ENCODE data around the gene GCLC. TPM values are rescaled to one million over a fixed set of nuclear protein-coding genes. Genes with fewer than 3 reads are reported as not detected.

Gene GCLC
- total RNA-seq, 2 donors from 2014 or later = 77.1 to 81.2 TPM

DNA sequence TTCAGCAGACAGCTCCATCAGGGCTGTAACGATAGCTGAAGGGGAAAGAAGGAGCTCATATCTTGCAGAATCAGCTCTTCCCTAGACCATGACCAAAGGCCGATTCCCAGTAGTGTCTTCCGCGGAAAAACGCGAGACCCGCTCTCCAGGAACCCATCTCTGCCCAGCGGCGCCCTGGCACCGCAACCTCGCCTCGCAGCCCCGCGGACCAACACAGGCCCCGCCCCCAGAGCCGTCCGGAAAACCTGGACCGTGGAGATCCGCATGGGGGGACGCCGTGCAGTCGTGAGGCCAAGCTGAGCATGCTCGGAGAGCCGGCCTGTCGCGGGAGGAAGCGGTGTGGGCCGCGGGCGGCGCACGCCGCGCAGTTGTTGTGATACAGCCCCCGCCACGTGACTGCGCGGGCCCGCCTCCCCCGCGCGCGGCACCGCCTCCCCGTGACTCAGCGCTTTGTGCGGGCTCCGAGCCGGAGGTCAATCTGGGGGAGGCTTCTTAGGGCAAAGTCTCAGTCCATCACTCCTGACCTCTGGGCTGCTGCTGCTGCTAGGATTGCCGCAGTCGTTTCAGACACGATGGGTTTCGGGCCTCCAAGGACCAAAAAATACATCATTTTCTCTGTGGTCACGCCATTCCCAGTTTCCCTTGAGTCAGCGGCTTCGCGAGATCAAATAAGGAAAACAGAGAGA, 3.1 kb upstream of the GCLC start:
- no peaks in the 10 kb centered on the region for H3K27me3 ChIP-seq (replicated peaks; ENCODE audit: insufficient read depth)
- no peaks in the 10 kb centered on the region for H3K9me3 ChIP-seq
- under 1% methylated on average over 30 of the region's 57 CpGs for WGBS
- H3K27ac ChIP-seq = peak overlapping the region; percentile 88 to 90
- DNase-seq (ENCODE audit: low spot score) = peak; percentile 97
- intact Hi-C loops (cut with DNase I) = loop anchor here (10.0 kb wide), 1 partner anchor 247 kb away; the partner anchor contains the start of gene LRRC1
- H3K36me3 ChIP-seq = no peaks in the 10 kb centered on the region
- H3K4me3 ChIP-seq = peak overlapping the region; percentile 45 to 62
- peaks cover 4% of the 10 kb centered on the region for H3K4me1 ChIP-seq (replicated peaks)
- TF ChIP-seq, protein P1, sequence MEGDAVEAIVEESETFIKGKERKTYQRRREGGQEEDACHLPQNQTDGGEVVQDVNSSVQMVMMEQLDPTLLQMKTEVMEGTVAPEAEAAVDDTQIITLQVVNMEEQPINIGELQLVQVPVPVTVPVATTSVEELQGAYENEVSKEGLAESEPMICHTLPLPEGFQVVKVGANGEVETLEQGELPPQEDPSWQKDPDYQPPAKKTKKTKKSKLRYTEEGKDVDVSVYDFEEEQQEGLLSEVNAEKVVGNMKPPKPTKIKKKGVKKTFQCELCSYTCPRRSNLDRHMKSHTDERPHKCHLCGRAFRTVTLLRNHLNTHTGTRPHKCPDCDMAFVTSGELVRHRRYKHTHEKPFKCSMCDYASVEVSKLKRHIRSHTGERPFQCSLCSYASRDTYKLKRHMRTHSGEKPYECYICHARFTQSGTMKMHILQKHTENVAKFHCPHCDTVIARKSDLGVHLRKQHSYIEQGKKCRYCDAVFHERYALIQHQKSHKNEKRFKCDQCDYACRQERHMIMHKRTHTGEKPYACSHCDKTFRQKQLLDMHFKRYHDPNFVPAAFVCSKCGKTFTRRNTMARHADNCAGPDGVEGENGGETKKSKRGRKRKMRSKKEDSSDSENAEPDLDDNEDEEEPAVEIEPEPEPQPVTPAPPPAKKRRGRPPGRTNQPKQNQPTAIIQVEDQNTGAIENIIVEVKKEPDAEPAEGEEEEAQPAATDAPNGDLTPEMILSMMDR (IDR thresholded peaks at IDR 0.05) = peak in 3 of 4 experiments; percentile 10 to 42 (median 38)
- TF ChIP-seq POLR2AphosphoS5 (IDR thresholded peaks at IDR 0.05) (peak; percentile 93), POLR2A (IDR thresholded peaks at IDR 0.05) (peak; percentile 65)

DNA sequence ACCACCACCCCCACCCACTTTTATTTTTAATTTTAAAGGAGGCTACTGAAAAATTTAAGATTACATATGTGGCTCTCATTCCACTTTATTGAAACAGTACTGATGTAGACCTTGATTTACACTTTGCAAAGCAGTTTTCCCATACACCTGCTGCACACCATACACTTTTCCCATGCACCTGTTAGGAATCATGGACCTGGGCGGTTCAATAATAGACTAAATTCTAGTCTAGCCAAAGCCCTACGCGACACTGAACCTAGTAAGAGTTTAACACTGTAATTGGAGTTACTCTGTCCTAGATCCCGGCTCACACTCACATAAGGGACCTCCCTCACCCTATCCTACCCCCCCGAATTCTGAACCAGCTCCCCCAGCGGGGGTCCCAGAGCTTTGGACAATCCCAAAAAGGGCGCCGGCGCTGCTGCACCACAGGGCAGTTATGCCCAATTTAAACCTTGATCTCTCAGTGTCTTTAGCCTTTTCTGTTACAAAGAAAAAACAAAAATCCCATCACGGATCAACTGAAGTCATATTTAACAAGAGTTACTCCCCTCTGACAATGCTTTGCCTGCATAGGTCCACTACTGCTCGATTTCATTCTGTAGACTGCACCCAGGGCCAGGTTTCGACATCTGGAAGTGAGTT, 2.4 kb upstream of the GCLC start:
- intact Hi-C loops (cut with DNase I) = loop anchor here (10.0 kb wide), 1 partner anchor 248 kb away; the partner anchor contains the start of gene LRRC1
- Histone ChIP-seq H3K4me1 (replicated peaks) (peaks cover 4% of the 10 kb centered on the region), H3K4me3 (peak overlapping the region; percentile 45 to 62), H3K27me3 (replicated peaks; ENCODE audit: insufficient read depth) (no peaks in the 10 kb centered on the region), H3K36me3 (no peaks in the 10 kb centered on the region), H3K27ac (peak overlapping the region; percentile 88 to 90), H3K9me3 (no peaks in the 10 kb centered on the region)
- TF ChIP-seq POLR2AphosphoS5 (IDR thresholded peaks at IDR 0.05) = no peak
- TF ChIP-seq, protein P1 (IDR thresholded peaks at IDR 0.05) = no peak
- no peak for TF ChIP-seq POLR2A (IDR thresholded peaks at IDR 0.05)
- DNase-seq (ENCODE audit: low spot score) = no peak
- 5% methylated on average over 12 of the region's 12 CpGs for WGBS

GRCh38 chr6:53546281-53546680, 1.4 kb upstream of the GCLC start:
- no peak for TF ChIP-seq POLR2AphosphoS5 (IDR thresholded peaks at IDR 0.05)
- TF ChIP-seq, protein P1 (IDR thresholded peaks at IDR 0.05) = no peak
- no peak for TF ChIP-seq POLR2A (IDR thresholded peaks at IDR 0.05)
- no peak for DNase-seq (ENCODE audit: low spot score)
- WGBS = 71% methylated on average over 2 of the region's 2 CpGs
- Histone ChIP-seq H3K36me3 (no peaks in the 10 kb centered on the region), H3K27me3 (replicated peaks; ENCODE audit: insufficient read depth) (no peaks in the 10 kb centered on the region), H3K9me3 (no peaks in the 10 kb centered on the region), H3K27ac (no peak overlapping the region), H3K4me3 (no peak overlapping the region), H3K4me1 (replicated peaks) (peaks cover 4% of the 10 kb centered on the region)
- intact Hi-C loops (cut with DNase I) = loop anchor here (10.0 kb wide), 1 partner anchor 249 kb away; the partner anchor contains the start of gene LRRC1

- H3K27me3 ChIP-seq (replicated peaks; ENCODE audit: insufficient read depth) = no peaks in the 10 kb centered on the region
- no peaks in the 10 kb centered on the region for H3K9me3 ChIP-seq
- H3K36me3 ChIP-seq = no peaks in the 10 kb centered on the region
- peak overlapping the region; percentile 79 to 95 for H3K4me3 ChIP-seq
- DNase-seq (ENCODE audit: low spot score) = peak; percentile 25
- WGBS = under 1% methylated on average over 24 of the region's 24 CpGs
- peak overlapping the region; percentile 92 to 97 for H3K27ac ChIP-seq
- TF ChIP-seq POLR2AphosphoS5 (IDR thresholded peaks at IDR 0.05) (no peak), POLR2A (IDR thresholded peaks at IDR 0.05) (no peak)
- TF ChIP-seq, protein P1 (IDR thresholded peaks at IDR 0.05) = no peak
- H3K4me1 ChIP-seq (replicated peaks) = peaks cover 4% of the 10 kb centered on the region
- intact Hi-C loops (cut with DNase I) = loop anchor here (1.0 to 10.0 kb wide), 2 partner anchors 107 to 251 kb away; partner anchors contain the start of gene LRRC1
Measured at GRCh38 chr6:53544217-53544469, 758 bp downstream of the GCLC start.
